ENCODE results near the gene CBR1. TPM values are rescaled to one million over a fixed set of nuclear protein-coding genes. Genes with fewer than 3 reads are reported as not detected.

The CBR1 gene
- polyA plus RNA-seq, 1 donor from 2014 or later = 9.2 TPM

DNA sequence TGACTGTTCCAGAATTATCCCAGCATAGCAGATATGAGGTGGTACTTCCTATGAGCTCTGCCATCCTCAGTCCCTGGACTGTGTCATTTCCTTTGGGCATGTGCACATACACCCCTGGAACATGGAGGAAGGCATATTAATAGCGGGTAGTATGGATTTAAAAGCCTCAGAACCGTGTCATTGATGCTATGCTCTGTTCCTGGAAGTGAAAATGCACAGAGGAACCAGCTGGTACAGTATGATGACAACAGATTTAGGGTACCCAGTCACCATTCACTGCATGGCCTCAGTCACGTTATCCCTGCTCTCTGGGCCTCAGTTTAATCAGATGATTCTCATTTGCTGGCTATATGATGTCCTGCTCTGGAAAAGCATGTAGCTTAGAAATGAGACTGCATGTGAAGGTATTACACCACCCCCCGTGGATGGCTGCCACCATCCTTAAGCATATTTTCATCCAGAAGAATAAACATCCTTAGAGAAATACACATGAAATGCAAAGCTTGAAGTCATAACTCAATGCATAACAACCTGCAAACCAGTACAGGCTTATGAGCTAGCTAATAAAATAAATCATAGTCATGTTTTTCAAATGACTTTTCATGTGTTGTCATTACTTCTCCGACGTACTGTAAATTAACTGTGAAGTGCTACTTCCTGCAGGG lies 47.3 kb upstream of the CBR1 start:
- no peaks in the 10 kb centered on the region for H3K9me3 ChIP-seq (ENCODE audit: low read length)
- no peaks in the 10 kb centered on the region for H4K20me1 ChIP-seq (ENCODE audit: insufficient read depth)
- no peak overlapping the region for H3K4me2 ChIP-seq (ENCODE audit: low read length)
- H3K9me2 ChIP-seq (ENCODE audit: insufficient read depth, low read length) = no peaks in the 10 kb centered on the region
- H3K27me3 ChIP-seq (ENCODE audit: insufficient read depth, low read depth, low read length) = no peaks in the 10 kb centered on the region
- H3K79me2 ChIP-seq (replicated peaks; ENCODE audit: insufficient read depth, low read length) = no peaks in the 10 kb centered on the region
- H3K9ac ChIP-seq (ENCODE audit: low read length) = no peak overlapping the region
- H3K36me3 ChIP-seq (ENCODE audit: insufficient read depth, low read length) = no peaks in the 10 kb centered on the region
- H3K4me3 ChIP-seq (ENCODE audit: low read length) = no peak overlapping the region
- no peak overlapping the region for H3K27ac ChIP-seq (ENCODE audit: low read length)
- H2AFZ ChIP-seq (ENCODE audit: low read depth, low read length) = no peak overlapping the region
- no peaks in the 10 kb centered on the region for H3F3A ChIP-seq (ENCODE audit: insufficient read depth, low read length, poor library complexity, severe bottlenecking)
- no peak for TF ChIP-seq RAD21 (conservative IDR thresholded peaks at IDR 0.05)
- no peak for TF ChIP-seq TAF1 (IDR thresholded peaks at IDR 0.05; ENCODE audit: low read depth)
- TF ChIP-seq, protein P1, sequence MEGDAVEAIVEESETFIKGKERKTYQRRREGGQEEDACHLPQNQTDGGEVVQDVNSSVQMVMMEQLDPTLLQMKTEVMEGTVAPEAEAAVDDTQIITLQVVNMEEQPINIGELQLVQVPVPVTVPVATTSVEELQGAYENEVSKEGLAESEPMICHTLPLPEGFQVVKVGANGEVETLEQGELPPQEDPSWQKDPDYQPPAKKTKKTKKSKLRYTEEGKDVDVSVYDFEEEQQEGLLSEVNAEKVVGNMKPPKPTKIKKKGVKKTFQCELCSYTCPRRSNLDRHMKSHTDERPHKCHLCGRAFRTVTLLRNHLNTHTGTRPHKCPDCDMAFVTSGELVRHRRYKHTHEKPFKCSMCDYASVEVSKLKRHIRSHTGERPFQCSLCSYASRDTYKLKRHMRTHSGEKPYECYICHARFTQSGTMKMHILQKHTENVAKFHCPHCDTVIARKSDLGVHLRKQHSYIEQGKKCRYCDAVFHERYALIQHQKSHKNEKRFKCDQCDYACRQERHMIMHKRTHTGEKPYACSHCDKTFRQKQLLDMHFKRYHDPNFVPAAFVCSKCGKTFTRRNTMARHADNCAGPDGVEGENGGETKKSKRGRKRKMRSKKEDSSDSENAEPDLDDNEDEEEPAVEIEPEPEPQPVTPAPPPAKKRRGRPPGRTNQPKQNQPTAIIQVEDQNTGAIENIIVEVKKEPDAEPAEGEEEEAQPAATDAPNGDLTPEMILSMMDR (IDR thresholded peaks at IDR 0.05; ENCODE audit: poor library complexity, severe bottlenecking) = no peak
- no peak for TF ChIP-seq POLR2AphosphoS5 (IDR thresholded peaks at IDR 0.05)
- no peak for TF ChIP-seq EP300 (conservative IDR thresholded peaks at IDR 0.05; ENCODE audit: poor library complexity, severe bottlenecking)
- TF ChIP-seq EZH2 (IDR thresholded peaks at IDR 0.05; ENCODE audit: borderline replicate concordance, insufficient read depth, low read length, poor library complexity, severe bottlenecking) = no peak
- TF ChIP-seq, protein P2, sequence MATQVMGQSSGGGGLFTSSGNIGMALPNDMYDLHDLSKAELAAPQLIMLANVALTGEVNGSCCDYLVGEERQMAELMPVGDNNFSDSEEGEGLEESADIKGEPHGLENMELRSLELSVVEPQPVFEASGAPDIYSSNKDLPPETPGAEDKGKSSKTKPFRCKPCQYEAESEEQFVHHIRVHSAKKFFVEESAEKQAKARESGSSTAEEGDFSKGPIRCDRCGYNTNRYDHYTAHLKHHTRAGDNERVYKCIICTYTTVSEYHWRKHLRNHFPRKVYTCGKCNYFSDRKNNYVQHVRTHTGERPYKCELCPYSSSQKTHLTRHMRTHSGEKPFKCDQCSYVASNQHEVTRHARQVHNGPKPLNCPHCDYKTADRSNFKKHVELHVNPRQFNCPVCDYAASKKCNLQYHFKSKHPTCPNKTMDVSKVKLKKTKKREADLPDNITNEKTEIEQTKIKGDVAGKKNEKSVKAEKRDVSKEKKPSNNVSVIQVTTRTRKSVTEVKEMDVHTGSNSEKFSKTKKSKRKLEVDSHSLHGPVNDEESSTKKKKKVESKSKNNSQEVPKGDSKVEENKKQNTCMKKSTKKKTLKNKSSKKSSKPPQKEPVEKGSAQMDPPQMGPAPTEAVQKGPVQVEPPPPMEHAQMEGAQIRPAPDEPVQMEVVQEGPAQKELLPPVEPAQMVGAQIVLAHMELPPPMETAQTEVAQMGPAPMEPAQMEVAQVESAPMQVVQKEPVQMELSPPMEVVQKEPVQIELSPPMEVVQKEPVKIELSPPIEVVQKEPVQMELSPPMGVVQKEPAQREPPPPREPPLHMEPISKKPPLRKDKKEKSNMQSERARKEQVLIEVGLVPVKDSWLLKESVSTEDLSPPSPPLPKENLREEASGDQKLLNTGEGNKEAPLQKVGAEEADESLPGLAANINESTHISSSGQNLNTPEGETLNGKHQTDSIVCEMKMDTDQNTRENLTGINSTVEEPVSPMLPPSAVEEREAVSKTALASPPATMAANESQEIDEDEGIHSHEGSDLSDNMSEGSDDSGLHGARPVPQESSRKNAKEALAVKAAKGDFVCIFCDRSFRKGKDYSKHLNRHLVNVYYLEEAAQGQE (IDR thresholded peaks at IDR 0.05; ENCODE audit: borderline replicate concordance) = no peak
- no peak for TF ChIP-seq SMC3 (conservative IDR thresholded peaks at IDR 0.05; ENCODE audit: poor library complexity)
- TF ChIP-seq MXI1 (conservative IDR thresholded peaks at IDR 0.05; ENCODE audit: poor library complexity, severe bottlenecking) = no peak

DNA sequence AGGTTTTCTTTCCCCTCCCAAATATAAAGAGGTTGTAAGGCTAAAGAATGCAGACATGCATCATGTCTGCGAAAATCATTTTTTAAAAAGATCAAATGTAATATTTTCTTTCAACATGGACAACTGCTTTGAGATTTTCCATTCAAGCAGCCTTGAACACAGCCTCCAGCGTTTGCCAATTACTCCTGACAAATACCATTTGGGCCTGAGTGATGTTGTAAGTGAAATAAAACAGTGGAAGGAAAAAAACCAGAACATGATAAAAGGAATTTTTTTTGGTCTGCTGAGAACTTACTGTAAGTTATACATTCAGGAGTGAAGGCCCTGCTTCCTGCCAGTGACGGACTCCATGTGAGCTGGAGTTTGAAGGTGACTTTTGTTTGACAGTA lies 46.7 kb upstream of the CBR1 start:
- Histone ChIP-seq H3K4me3 (ENCODE audit: low read length) (no peak overlapping the region), H2AFZ (ENCODE audit: low read depth, low read length) (no peak overlapping the region), H3K9me2 (ENCODE audit: insufficient read depth, low read length) (no peaks in the 10 kb centered on the region), H3K9ac (ENCODE audit: low read length) (no peak overlapping the region), H3K9me3 (ENCODE audit: low read length) (no peaks in the 10 kb centered on the region), H3K79me2 (replicated peaks; ENCODE audit: insufficient read depth, low read length) (no peaks in the 10 kb centered on the region), H3F3A (ENCODE audit: insufficient read depth, low read length, poor library complexity, severe bottlenecking) (no peaks in the 10 kb centered on the region), H3K27me3 (ENCODE audit: insufficient read depth, low read depth, low read length) (no peaks in the 10 kb centered on the region), H4K20me1 (ENCODE audit: insufficient read depth) (no peaks in the 10 kb centered on the region), H3K4me2 (ENCODE audit: low read length) (no peak overlapping the region), H3K27ac (ENCODE audit: low read length) (no peak overlapping the region), H3K36me3 (ENCODE audit: insufficient read depth, low read length) (no peaks in the 10 kb centered on the region)
- TF ChIP-seq SMC3 (conservative IDR thresholded peaks at IDR 0.05; ENCODE audit: poor library complexity) (no peak), EP300 (conservative IDR thresholded peaks at IDR 0.05; ENCODE audit: poor library complexity, severe bottlenecking) (no peak), RAD21 (conservative IDR thresholded peaks at IDR 0.05) (no peak), MXI1 (conservative IDR thresholded peaks at IDR 0.05; ENCODE audit: poor library complexity, severe bottlenecking) (no peak), EZH2 (IDR thresholded peaks at IDR 0.05; ENCODE audit: borderline replicate concordance, insufficient read depth, low read length, poor library complexity, severe bottlenecking) (no peak), TAF1 (IDR thresholded peaks at IDR 0.05; ENCODE audit: low read depth) (no peak), POLR2AphosphoS5 (IDR thresholded peaks at IDR 0.05) (no peak)
- TF ChIP-seq, protein P2 (IDR thresholded peaks at IDR 0.05; ENCODE audit: borderline replicate concordance) = no peak
- TF ChIP-seq, protein P1 (IDR thresholded peaks at IDR 0.05; ENCODE audit: poor library complexity, severe bottlenecking) = no peak
